ENCODE data around the gene GPI.

GPI gene

DNA sequence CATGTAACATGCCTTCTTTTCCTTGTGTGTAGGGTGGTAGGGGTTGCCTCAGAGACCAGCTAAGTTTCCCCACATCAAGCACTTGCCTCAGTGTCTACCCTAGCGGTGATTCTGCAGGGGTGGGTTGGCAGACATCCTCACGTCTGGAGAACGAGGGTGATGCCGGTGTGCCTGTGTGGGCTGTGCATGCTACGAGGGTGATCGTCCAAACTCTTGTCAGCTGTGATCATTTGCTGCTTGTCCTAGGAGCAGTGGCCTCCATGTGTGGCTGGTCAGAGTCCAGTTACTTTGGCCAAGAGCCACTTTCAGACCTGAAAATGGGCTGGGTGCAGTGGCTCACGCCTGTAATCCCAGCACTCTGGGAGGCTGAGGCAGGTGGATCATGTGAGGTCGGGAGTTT, 5.1 kb downstream of the GPI start:
- Histone ChIP-seq H3K36me3 (ENCODE audit: control insufficient read depth, insufficient read depth, low read length) (no peaks in the 10 kb centered on the region), H3K9ac (no peak overlapping the region), H3K4me2 (ENCODE audit: low read length) (no peak overlapping the region), H3K79me2 (peaks cover 55% of the 10 kb centered on the region), H3K4me1 (peaks cover 11% of the 10 kb centered on the region), H3K4me3 (ENCODE audit: low read depth, low read length) (no peak overlapping the region), H3K9me3 (ENCODE audit: control insufficient read depth, low read length) (no peaks in the 10 kb centered on the region), H3K27ac (no peak overlapping the region), H2AFZ (no peak overlapping the region), H3K27me3 (ENCODE audit: control insufficient read depth, insufficient read depth, low read length) (no peaks in the 10 kb centered on the region)
- TF ChIP-seq, protein P1, sequence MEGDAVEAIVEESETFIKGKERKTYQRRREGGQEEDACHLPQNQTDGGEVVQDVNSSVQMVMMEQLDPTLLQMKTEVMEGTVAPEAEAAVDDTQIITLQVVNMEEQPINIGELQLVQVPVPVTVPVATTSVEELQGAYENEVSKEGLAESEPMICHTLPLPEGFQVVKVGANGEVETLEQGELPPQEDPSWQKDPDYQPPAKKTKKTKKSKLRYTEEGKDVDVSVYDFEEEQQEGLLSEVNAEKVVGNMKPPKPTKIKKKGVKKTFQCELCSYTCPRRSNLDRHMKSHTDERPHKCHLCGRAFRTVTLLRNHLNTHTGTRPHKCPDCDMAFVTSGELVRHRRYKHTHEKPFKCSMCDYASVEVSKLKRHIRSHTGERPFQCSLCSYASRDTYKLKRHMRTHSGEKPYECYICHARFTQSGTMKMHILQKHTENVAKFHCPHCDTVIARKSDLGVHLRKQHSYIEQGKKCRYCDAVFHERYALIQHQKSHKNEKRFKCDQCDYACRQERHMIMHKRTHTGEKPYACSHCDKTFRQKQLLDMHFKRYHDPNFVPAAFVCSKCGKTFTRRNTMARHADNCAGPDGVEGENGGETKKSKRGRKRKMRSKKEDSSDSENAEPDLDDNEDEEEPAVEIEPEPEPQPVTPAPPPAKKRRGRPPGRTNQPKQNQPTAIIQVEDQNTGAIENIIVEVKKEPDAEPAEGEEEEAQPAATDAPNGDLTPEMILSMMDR (IDR thresholded peaks at IDR 0.05): no peak

DNA sequence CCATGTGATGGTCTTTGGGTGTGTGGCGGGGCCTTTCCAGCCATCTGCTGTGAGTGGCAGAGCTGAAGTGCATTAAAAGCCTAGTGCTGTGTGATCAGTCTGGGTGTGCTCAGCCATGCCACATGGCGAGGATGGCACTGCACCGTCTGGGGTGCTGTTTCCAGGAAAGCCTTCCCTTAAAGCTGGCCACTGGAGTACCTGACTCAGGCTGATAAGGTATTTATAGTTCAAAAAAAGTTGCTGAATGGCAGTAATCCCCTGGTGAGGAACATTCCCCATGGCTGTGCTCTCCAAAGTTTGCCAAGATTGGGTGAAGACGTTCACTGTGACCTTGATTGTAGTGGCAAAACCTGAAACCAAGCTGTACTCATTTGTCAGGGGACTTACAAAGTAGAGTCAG, 6.0 kb downstream of the GPI start:
- peak overlapping the region; percentile 43 for H3K4me2 ChIP-seq (ENCODE audit: low read length)
- no peaks in the 10 kb centered on the region for H3K9me3 ChIP-seq (ENCODE audit: control insufficient read depth, low read length)
- H3K4me3 ChIP-seq (ENCODE audit: low read depth, low read length): no peak overlapping the region
- H3K79me2 ChIP-seq: peaks cover 56% of the 10 kb centered on the region
- peak overlapping the region; percentile 70 for H3K27ac ChIP-seq
- no peak overlapping the region for H2AFZ ChIP-seq
- H3K9ac ChIP-seq: no peak overlapping the region
- H3K27me3 ChIP-seq (ENCODE audit: control insufficient read depth, insufficient read depth, low read length): no peaks in the 10 kb centered on the region
- H3K36me3 ChIP-seq (ENCODE audit: control insufficient read depth, insufficient read depth, low read length): no peaks in the 10 kb centered on the region
- peaks cover 11% of the 10 kb centered on the region for H3K4me1 ChIP-seq
- TF ChIP-seq, protein P1 (IDR thresholded peaks at IDR 0.05): no peak

DNA sequence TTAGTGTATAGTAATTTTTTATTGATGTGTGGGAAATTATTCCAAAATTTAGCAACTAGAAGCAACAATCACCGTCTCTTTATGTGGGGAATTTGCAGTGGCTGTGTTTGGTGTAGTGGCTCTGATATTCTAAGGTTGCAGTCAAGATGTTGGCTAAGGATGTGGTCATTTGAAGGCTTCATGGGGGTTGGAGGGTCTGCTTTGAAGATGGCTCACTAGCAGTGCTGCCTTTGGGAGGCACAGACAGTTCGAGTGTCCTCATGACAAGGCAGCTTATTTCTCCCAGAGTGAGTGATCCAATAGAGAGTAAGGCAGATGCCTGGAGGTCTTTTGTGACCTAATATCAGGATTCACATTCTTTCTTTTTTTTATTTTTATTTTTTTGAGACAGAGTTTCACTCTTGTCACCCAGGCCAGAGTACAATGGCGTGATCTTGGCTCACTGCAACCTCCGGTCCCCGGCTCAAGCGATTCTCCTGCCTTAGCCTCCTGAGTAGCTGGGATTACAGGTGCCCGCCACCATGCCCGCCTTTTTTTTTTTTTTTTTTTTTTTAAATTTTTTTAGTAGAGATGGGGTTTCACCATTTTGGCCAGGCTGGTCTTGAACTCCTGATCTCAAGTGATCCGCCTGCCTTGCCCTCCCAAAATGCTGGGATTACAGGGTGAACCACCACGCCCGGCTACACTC, 8.7 kb downstream of the GPI start:
- no peak overlapping the region for H3K4me2 ChIP-seq (ENCODE audit: low read length)
- H3K4me3 ChIP-seq (ENCODE audit: low read depth, low read length): no peak overlapping the region
- no peak overlapping the region for H3K9ac ChIP-seq
- peaks cover 50% of the 10 kb centered on the region for H3K79me2 ChIP-seq
- peaks cover 9% of the 10 kb centered on the region for H3K4me1 ChIP-seq
- no peaks in the 10 kb centered on the region for H3K36me3 ChIP-seq (ENCODE audit: control insufficient read depth, insufficient read depth, low read length)
- TF ChIP-seq, protein P1 (IDR thresholded peaks at IDR 0.05): no peak
- no peak overlapping the region for H3K27ac ChIP-seq
- H3K9me3 ChIP-seq (ENCODE audit: control insufficient read depth, low read length): no peaks in the 10 kb centered on the region
- no peak overlapping the region for H2AFZ ChIP-seq
- H3K27me3 ChIP-seq (ENCODE audit: control insufficient read depth, insufficient read depth, low read length): no peaks in the 10 kb centered on the region

DNA sequence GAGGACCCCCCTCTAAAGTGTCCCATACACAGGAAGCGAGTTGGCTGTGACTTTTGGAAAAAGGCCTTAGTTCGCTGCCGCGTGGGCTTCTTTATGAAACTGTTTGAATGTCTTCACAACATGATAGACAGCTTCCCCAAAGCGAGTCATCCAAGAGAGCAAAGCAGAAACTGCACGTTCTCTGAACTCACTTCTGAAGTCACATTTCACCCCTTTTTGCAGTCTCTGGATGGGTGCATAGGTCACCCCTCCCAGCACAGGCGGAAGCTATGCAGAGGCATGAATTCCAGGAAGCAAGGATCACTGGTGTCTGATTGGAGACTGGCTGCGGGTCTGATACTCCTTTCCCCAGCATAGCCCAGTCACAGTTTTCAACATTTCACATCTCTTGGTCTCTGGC, 10.6 kb downstream of the GPI start:
- Histone ChIP-seq H3K27me3 (ENCODE audit: control insufficient read depth, insufficient read depth, low read length) (no peaks in the 10 kb centered on the region), H3K4me1 (peaks cover 8% of the 10 kb centered on the region), H3K9me3 (ENCODE audit: control insufficient read depth, low read length) (no peaks in the 10 kb centered on the region), H3K79me2 (peaks cover 64% of the 10 kb centered on the region), H2AFZ (no peak overlapping the region), H3K4me3 (ENCODE audit: low read depth, low read length) (no peak overlapping the region), H3K27ac (no peak overlapping the region), H3K4me2 (ENCODE audit: low read length) (no peak overlapping the region), H3K36me3 (ENCODE audit: control insufficient read depth, insufficient read depth, low read length) (no peaks in the 10 kb centered on the region), H3K9ac (no peak overlapping the region)
- TF ChIP-seq, protein P1 (IDR thresholded peaks at IDR 0.05): no peak

DNA sequence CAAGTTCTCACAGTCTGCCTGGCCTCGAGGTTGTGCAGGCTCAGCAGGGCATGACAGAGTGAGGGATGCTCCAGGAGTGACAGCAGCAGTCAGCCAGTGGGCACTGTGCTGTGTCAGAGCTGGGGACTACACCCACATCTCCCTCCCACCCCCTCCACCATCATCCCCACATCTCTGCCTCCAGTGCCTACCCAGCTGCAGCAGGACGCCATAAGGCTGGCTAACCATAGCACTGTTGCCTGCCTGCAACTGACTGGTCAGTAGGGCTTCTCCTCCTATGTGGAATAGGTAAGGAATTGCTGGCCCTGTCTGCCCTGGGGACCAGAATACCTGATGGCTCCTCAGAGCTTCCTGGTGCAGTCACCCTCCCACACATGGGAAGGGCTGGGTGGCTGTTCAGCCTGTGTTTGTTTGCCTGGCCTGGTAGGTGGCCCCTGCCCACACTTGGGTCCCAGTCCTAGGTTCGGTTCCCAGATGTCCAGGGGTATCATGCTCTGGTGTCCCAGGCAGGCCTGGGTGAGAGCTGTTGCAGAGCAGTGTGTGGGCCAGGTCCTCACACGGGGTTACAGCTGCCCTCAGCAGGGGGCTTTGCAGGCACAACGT, 15.7 kb downstream of the GPI start:
- H3K27me3 ChIP-seq (ENCODE audit: control insufficient read depth, insufficient read depth, low read length): no peaks in the 10 kb centered on the region
- no peak overlapping the region for H2AFZ ChIP-seq
- H3K9ac ChIP-seq: no peak overlapping the region
- H3K36me3 ChIP-seq (ENCODE audit: control insufficient read depth, insufficient read depth, low read length): no peaks in the 10 kb centered on the region
- TF ChIP-seq, protein P1 (IDR thresholded peaks at IDR 0.05): no peak
- H3K79me2 ChIP-seq: peaks cover 82% of the 10 kb centered on the region
- no peaks in the 10 kb centered on the region for H3K9me3 ChIP-seq (ENCODE audit: control insufficient read depth, low read length)
- H3K27ac ChIP-seq: no peak overlapping the region
- no peak overlapping the region for H3K4me2 ChIP-seq (ENCODE audit: low read length)
- no peak overlapping the region for H3K4me3 ChIP-seq (ENCODE audit: low read depth, low read length)
- no peaks in the 10 kb centered on the region for H3K4me1 ChIP-seq

All from parathyroid adenoma (tissue), 2 donors.